HepG2 (cell line): ENCODE results near the gene GRIK5. TPM values are rescaled to one million over a fixed set of nuclear protein-coding genes. Genes with fewer than 3 reads are reported as not detected.

Experiments
- ATAC-seq: fragments of 200-7000 bp; cut with Tn5 transposase; 3 replicates; pipeline ENCODE4 v1.9.1; 2020; ENCODE audit warnings: mild to moderate bottlenecking, moderate library complexity
- BruUV-seq: library from RNA; stranded (reverse); fragments of 400-500 nt; replicated peaks from 2 replicates; lab custom pipeline; 2021; lab: Mats Ljungman, UMichigan
- CTCF ChIA-PET: fragments of 300-600 bp; formaldehyde crosslinking; extraction: SDS; loops from one replicate; lab custom pipeline; 2021; ENCODE audit warnings: low total read pairs, inconsistent platforms, low intra/inter-chr PET ratio; lab: Yijun Ruan, JAX
- POLR2A ChIA-PET: fragments of 350-600 bp; sonication (Branson Sonifier 250); formaldehyde crosslinking; loops from one replicate; lab custom pipeline; 2020; ENCODE audit warnings: antibody characterized with exemption, inconsistent platforms; lab: Yijun Ruan, JAX
- DNase-seq: peaks from one replicate; pipeline ENCODE4 v3.0.0-alpha.2; 2015; ENCODE audit warnings: low spot score
- FAIRE-seq: peaks from 3 replicates; lab custom pipeline; 2011; peaks lifted over from hg19 to GRCh38; lab: Jason Lieb, UNC
- H2AFZ ChIP-seq: one replicate; pipeline ENCODE4 v1.6.1; 2011; ENCODE audit warnings: low read length, inconsistent platforms
- H3K27ac ChIP-seq: fragments of 300-600 bp; 3 replicates; pipeline ENCODE4 v1.8.0; 2011; ENCODE audit warnings: mixed run types, mild to moderate bottlenecking, mixed read lengths, low read length, inconsistent platforms; ENCODE audit not compliant: insufficient read depth; ENCODE audit errors: extremely low read length
- H3K27me3 ChIP-seq, 2 experiments: fragments of 200-600 bp in 1 of 2; 2 replicates in 1 of 2; 3 replicates in 1 of 2; pipeline versions ENCODE4 v1.6.0 to v1.8.0; 2011; ENCODE audit warnings: low read length in 2 of 2, mild to moderate bottlenecking in 2 of 2, moderate library complexity in 2 of 2, inconsistent platforms in 1 of 2; ENCODE audit not compliant: insufficient read depth in 2 of 2, control insufficient read depth in 1 of 2
- H3K36me3 ChIP-seq, 2 experiments: fragments of 200-600 bp in 1 of 2; replicated peaks in 1 of 2; 2 replicates in 1 of 2; 3 replicates in 1 of 2; pipeline versions ENCODE4 v1.5.1 to v1.8.0; 2011; ENCODE audit warnings: low read length in 2 of 2, inconsistent platforms in 1 of 2; ENCODE audit not compliant: insufficient read depth in 2 of 2, control insufficient read depth in 1 of 2
- H3K4me1 ChIP-seq: 2 replicates; pipeline ENCODE4 v1.5.1; 2012; ENCODE audit warnings: low read length, inconsistent platforms; ENCODE audit not compliant: insufficient read depth
- H3K4me2 ChIP-seq: 2 replicates; pipeline ENCODE4 v1.6.0; 2011; ENCODE audit warnings: low read depth, low read length, inconsistent platforms
- H3K4me3 ChIP-seq, 3 experiments: fragments of 200-600 bp in 1 of 3; sonication (generic), shearing (Covaris generic) in 1 of 3; replicated peaks in 1 of 3; 2 replicates each; pipeline ENCODE4 v1.5.1; 2011 to 2016; ENCODE audit warnings: low read length in 3 of 3, inconsistent platforms in 2 of 3, low read depth in 2 of 3, mild to moderate bottlenecking in 2 of 3, control low read depth in 1 of 3, mixed read lengths in 1 of 3; ENCODE audit not compliant: insufficient read depth in 1 of 3
- H3K79me2 ChIP-seq: one replicate; pipeline ENCODE4 v1.6.1; 2011; ENCODE audit warnings: low read length, inconsistent platforms; ENCODE audit not compliant: insufficient read depth
- H3K9ac ChIP-seq: 2 replicates; pipeline ENCODE4 v1.6.0; 2011; ENCODE audit warnings: mild to moderate bottlenecking, low read depth, low read length, inconsistent platforms; ENCODE audit not compliant: insufficient read depth
- H3K9me3 ChIP-seq: 2 replicates; pipeline ENCODE4 v1.5.1; 2012; ENCODE audit warnings: mild to moderate bottlenecking, low read length
- H4K20me1 ChIP-seq: 2 replicates; pipeline ENCODE4 v1.6.0; 2011; ENCODE audit warnings: inconsistent platforms, mild to moderate bottlenecking, low read length, moderate library complexity; ENCODE audit not compliant: insufficient read depth
- ATF2 ChIP-seq: sonication (generic); formaldehyde crosslinking; IDR thresholded peaks from 2 replicates; pipeline ENCODE4 v1.4.0; 2020; ENCODE audit warnings: missing genetic modification reagents
- IRF1 ChIP-seq: sonication (generic); formaldehyde crosslinking; IDR thresholded peaks from 2 replicates; pipeline ENCODE4 v1.4.0; 2020; ENCODE audit warnings: low read depth, mild to moderate bottlenecking, missing genetic modification reagents
- IRF2 ChIP-seq: IDR thresholded peaks from 2 replicates; pipeline ENCODE4 v1.6.1; 2018; ENCODE audit warnings: missing genetic modification reagents, missing compliant biosample characterization
- JARID2 ChIP-seq: sonication (generic); formaldehyde crosslinking; IDR thresholded peaks from 2 replicates; pipeline ENCODE4 v1.8.1; 2023; ENCODE audit warnings: missing genetic modification reagents, inconsistent platforms; ENCODE audit not compliant: insufficient replicate concordance
- PCBP1 ChIP-seq: fragments of 200-400 bp; formaldehyde crosslinking; IDR thresholded peaks from 2 replicates; pipeline ENCODE4 v1.6.1; 2017; ENCODE audit warnings: mild to moderate bottlenecking, low read depth, low read length, borderline replicate concordance
- PRMT3 ChIP-seq: sonication (generic); formaldehyde crosslinking; IDR thresholded peaks from 2 replicates; pipeline ENCODE4 v1.8.1; 2022; ENCODE audit warnings: low read depth, mild to moderate bottlenecking, moderate library complexity, missing genetic modification reagents, borderline replicate concordance
- SAP130 ChIP-seq: IDR thresholded peaks from 2 replicates; pipeline ENCODE4 v1.6.1; 2016; ENCODE audit warnings: low read depth
- SIN3B ChIP-seq: fragments of 150-350 bp; IDR thresholded peaks from 2 replicates; pipeline ENCODE4 v1.6.1; 2014; ENCODE audit warnings: low read length
- TBL1XR1 ChIP-seq: fragments of 150-350 bp; IDR thresholded peaks from 2 replicates; pipeline ENCODE4 v1.6.1; 2014; ENCODE audit warnings: borderline replicate concordance, low read length; ENCODE audit not compliant: partially characterized antibody
- ZFP62 ChIP-seq: sonication (generic); formaldehyde crosslinking; IDR thresholded peaks from 2 replicates; pipeline ENCODE4 v1.4.0; 2020; ENCODE audit warnings: missing genetic modification reagents
- ZNF383 ChIP-seq: sonication (generic); formaldehyde crosslinking; IDR thresholded peaks from 2 replicates; pipeline ENCODE4 v1.4.0; 2020; ENCODE audit warnings: missing genetic modification reagents, mild to moderate bottlenecking, borderline replicate concordance
- WGBS: methylation state at CpG from one replicate; pipeline ENCODE4 v1.1.6; 2017; ENCODE audit warnings: low lambda C conversion rate; 5-methylcytosine and 5-hydroxymethylcytosine counted together
- in situ Hi-C: cut with HindIII; loops from 2 replicates; pipeline ENCODE4 v1.10.0; 2017; ENCODE audit warnings: low pct_unique_long_range_greater_than_20kb; ENCODE audit not compliant: extremely low pct_ligation_motif_present
- intact Hi-C: fragments of 100-400 bp; cut with micrococcal nuclease; formaldehyde crosslinking; loops from one replicate; pipeline ENCODE4 v1.10.0; 2022; ENCODE audit not compliant: unreplicated experiment
- polyA plus RNA-seq, 8 experiments: library from polyadenylated mRNA; depleted of rRNA in 3 of 8; stranded (reverse) in 7 of 8; unstranded in 1 of 8; fragments of >200 nt; fragmentation: Illumina TruSeq in 4 of 8; extraction: Trizol in 4 of 8; gene quantifications; 2 replicates each; pipeline versions ENCODE4 v1.2.1 to v1.2.3, GENCODE V29; 2011 to 2016; ENCODE audit warnings: low read depth in 4 of 8, missing spikeins in 1 of 8, mixed read lengths in 1 of 8; ENCODE audit not compliant: insufficient read depth in 1 of 8
- total RNA-seq, 5 experiments: library from RNA; depleted of rRNA; stranded (reverse); fragments of >200 nt; fragmentation: Illumina TruSeq; extraction: Trizol; gene quantifications; 2 replicates each; pipeline ENCODE4 v1.2.3, GENCODE V29; 2016; ENCODE audit warnings: low read depth in 1 of 5

The GRIK5 gene
- total and polyA plus RNA-seq, 2 of the 13 experiments (the other 11 are each of a cell fraction or from before 2014, with no cell fraction given): not detected

- no TSS peak for BruUV-seq
- Histone ChIP-seq H2AFZ (no peak overlapping the region), H3K4me3 (no peak overlapping the region), H3K79me2 (no peaks in the 10 kb centered on the region), H3K4me1 (peaks cover 5% of the 10 kb centered on the region), H3K27me3 (peaks cover 1 to 19% of the 10 kb centered on the region in 2 experiments; a peak in 2 of 5 replicates), H3K9me3 (no peaks in the 10 kb centered on the region), H3K27ac (no peak overlapping the region), H3K36me3 (no peaks in the 10 kb centered on the region), H3K4me2 (no peak overlapping the region), H4K20me1 (no peaks in the 10 kb centered on the region), H3K9ac (no peak overlapping the region)
- in situ Hi-C loops: no loop called here
- ChIA-PET CTCF (no interaction called here), POLR2A (no interaction called here)
- intact Hi-C loops: no loop called here
- WGBS: 71% methylated on average over 9 of the region's 14 CpGs
- FAIRE-seq (no peak), DNase-seq (no peak), ATAC-seq (no peak)
- TF ChIP-seq ZFP62 (CRISPR knock-in tag) (no peak), JARID2 (CRISPR knock-in tag) (no peak), SIN3B (no peak), TBL1XR1 (no peak), PRMT3 (CRISPR knock-in tag) (no peak), ZNF383 (no peak)
Measured at GRCh38 chr19:42051166-42052115, 18.6 kb downstream of the GRIK5 start.

- Histone ChIP-seq H3K4me2 (peak overlapping the region; percentile 81), H3K36me3 (no peaks in the 10 kb centered on the region), H3K9ac (peak overlapping the region; percentile 39), H3K79me2 (no peaks in the 10 kb centered on the region), H4K20me1 (no peaks in the 10 kb centered on the region), H3K4me3 (peak overlapping the region; percentile 30 to 63 (median 39)), H3K27me3 (peaks cover 1 to 15% of the 10 kb centered on the region in 2 experiments; a peak in 2 of 5 replicates), H2AFZ (peak overlapping the region; percentile 96), H3K9me3 (no peaks in the 10 kb centered on the region), H3K27ac (no peak overlapping the region), H3K4me1 (peaks cover 5% of the 10 kb centered on the region)
- TF ChIP-seq SIN3B (no peak), ATF2 (CRISPR knock-in tag) (no peak), PCBP1 (no peak), IRF1 (CRISPR knock-in tag) (peak; percentile 91), IRF2 (CRISPR knock-in tag) (peak; percentile 80; the same call in 1 of the 2 replicates), SAP130 (CRISPR knock-in tag) (peak; percentile 17; the same call in 1 of the 2 replicates)
- ChIA-PET CTCF (no interaction called here), POLR2A (interaction anchor here (1.2 kb wide), 1 partner anchor 27 kb away, joined by 3 read pairs; the partner anchor contains the start of gene ZNF574)
- BruUV-seq: no TSS peak
- intact Hi-C loops (no loop called here), in situ Hi-C loops (no loop called here)
- ATAC-seq (no peak; the same call in 1 of the 3 replicates), FAIRE-seq (no peak), DNase-seq (no peak)
- 1% methylated on average over 4 of the region's 4 CpGs for WGBS
Measured at GRCh38 chr19:42048992-42049391, 21.0 kb downstream of the GRIK5 start.
